ENCODE data around the gene STK31.
A peak's percentile ranks its signal among the peaks of the same experiment; 100 is the strongest.

STK31 gene

GRCh38 chr7:23746629-23747028, 36.6 kb downstream of the STK31 start:
- TF ChIP-seq FOXM1 (IDR thresholded peaks at IDR 0.05; ENCODE audit: borderline replicate concordance, low read depth) (no peak), REST (IDR thresholded peaks at IDR 0.05; ENCODE audit: low read depth) (no peak), EGR1 (IDR thresholded peaks at IDR 0.05) (no peak), TEAD4 (IDR thresholded peaks at IDR 0.05) (no peak), CEBPB (IDR thresholded peaks at IDR 0.05) (no peak), NFIC (IDR thresholded peaks at IDR 0.05) (no peak), TAF1 (IDR thresholded peaks at IDR 0.05; ENCODE audit: low read depth) (no peak), TCF12 (IDR thresholded peaks at IDR 0.05; ENCODE audit: low read depth) (no peak), YY1 (IDR thresholded peaks at IDR 0.05; ENCODE audit: low read depth) (no peak), CREB1 (IDR thresholded peaks at IDR 0.05; ENCODE audit: low read depth) (no peak), USF1 (IDR thresholded peaks at IDR 0.05) (no peak), MAX (IDR thresholded peaks at IDR 0.05) (no peak), ZBTB7A (IDR thresholded peaks at IDR 0.05; ENCODE audit: low read depth) (no peak), RAD21 (IDR thresholded peaks at IDR 0.05; ENCODE audit: low read depth) (no peak), EP300 (IDR thresholded peaks at IDR 0.05; ENCODE audit: borderline replicate concordance) (no peak)

GRCh38 chr7:23751852-23752251, 41.8 kb downstream of the STK31 start:
- TF ChIP-seq YY1 (IDR thresholded peaks at IDR 0.05; ENCODE audit: low read depth): no peak
- no peak for TF ChIP-seq EGR1 (IDR thresholded peaks at IDR 0.05)
- TF ChIP-seq RAD21 (IDR thresholded peaks at IDR 0.05; ENCODE audit: low read depth): no peak
- no peak for TF ChIP-seq USF1 (IDR thresholded peaks at IDR 0.05)
- TF ChIP-seq EP300 (IDR thresholded peaks at IDR 0.05; ENCODE audit: borderline replicate concordance): no peak
- TF ChIP-seq TAF1 (IDR thresholded peaks at IDR 0.05; ENCODE audit: low read depth): no peak
- TF ChIP-seq REST (IDR thresholded peaks at IDR 0.05; ENCODE audit: low read depth): no peak
- no peak for TF ChIP-seq MAX (IDR thresholded peaks at IDR 0.05)
- TF ChIP-seq CREB1 (IDR thresholded peaks at IDR 0.05; ENCODE audit: low read depth): no peak
- no peak for TF ChIP-seq FOXM1 (IDR thresholded peaks at IDR 0.05; ENCODE audit: borderline replicate concordance, low read depth)
- TF ChIP-seq CEBPB (IDR thresholded peaks at IDR 0.05): no peak

- TF ChIP-seq NFIC (IDR thresholded peaks at IDR 0.05): peak; percentile 97
- TF ChIP-seq FOXM1 (IDR thresholded peaks at IDR 0.05; ENCODE audit: borderline replicate concordance, low read depth): peak; percentile 39; the same call in 1 of the 2 replicates
- TF ChIP-seq TEAD4 (IDR thresholded peaks at IDR 0.05): peak; percentile 93
- no peak for TF ChIP-seq TAF1 (IDR thresholded peaks at IDR 0.05; ENCODE audit: low read depth)
- TF ChIP-seq EP300 (IDR thresholded peaks at IDR 0.05; ENCODE audit: borderline replicate concordance): peak; percentile 79; the same call in 1 of the 2 replicates
- TF ChIP-seq TCF12 (IDR thresholded peaks at IDR 0.05; ENCODE audit: low read depth): peak; percentile 89
Measured at GRCh38 chr7:23759671-23760391, 49.8 kb downstream of the STK31 start.

GRCh38 chr7:23765943-23766342, 55.9 kb downstream of the STK31 start:
- TF ChIP-seq MAX (IDR thresholded peaks at IDR 0.05) (no peak), TCF12 (IDR thresholded peaks at IDR 0.05; ENCODE audit: low read depth) (no peak), EGR1 (IDR thresholded peaks at IDR 0.05) (no peak), TEAD4 (IDR thresholded peaks at IDR 0.05) (no peak), YY1 (IDR thresholded peaks at IDR 0.05; ENCODE audit: low read depth) (no peak), ZBTB7A (IDR thresholded peaks at IDR 0.05; ENCODE audit: low read depth) (no peak), FOXM1 (IDR thresholded peaks at IDR 0.05; ENCODE audit: borderline replicate concordance, low read depth) (no peak), EP300 (IDR thresholded peaks at IDR 0.05; ENCODE audit: borderline replicate concordance) (no peak), TAF1 (IDR thresholded peaks at IDR 0.05; ENCODE audit: low read depth) (no peak), USF1 (IDR thresholded peaks at IDR 0.05) (no peak), REST (IDR thresholded peaks at IDR 0.05; ENCODE audit: low read depth) (no peak), CEBPB (IDR thresholded peaks at IDR 0.05) (no peak), NFIC (IDR thresholded peaks at IDR 0.05) (no peak), CREB1 (IDR thresholded peaks at IDR 0.05; ENCODE audit: low read depth) (no peak)

All from Ishikawa (cell line).